GM12872 (cell line): ENCODE measurements around the gene USP3.
A peak's percentile ranks its signal among the peaks of the same experiment; 100 is the strongest.

ENCODE experiments used
- TF ChIP-seq, protein P1 (sequence below): IDR thresholded peaks from 3 replicates; pipeline ENCODE4 v1.5.1; 2011; ENCODE audit warnings: low read depth, mild to moderate bottlenecking, low read length, moderate library complexity; ENCODE audit not compliant: insufficient read depth

The USP3 gene

DNA sequence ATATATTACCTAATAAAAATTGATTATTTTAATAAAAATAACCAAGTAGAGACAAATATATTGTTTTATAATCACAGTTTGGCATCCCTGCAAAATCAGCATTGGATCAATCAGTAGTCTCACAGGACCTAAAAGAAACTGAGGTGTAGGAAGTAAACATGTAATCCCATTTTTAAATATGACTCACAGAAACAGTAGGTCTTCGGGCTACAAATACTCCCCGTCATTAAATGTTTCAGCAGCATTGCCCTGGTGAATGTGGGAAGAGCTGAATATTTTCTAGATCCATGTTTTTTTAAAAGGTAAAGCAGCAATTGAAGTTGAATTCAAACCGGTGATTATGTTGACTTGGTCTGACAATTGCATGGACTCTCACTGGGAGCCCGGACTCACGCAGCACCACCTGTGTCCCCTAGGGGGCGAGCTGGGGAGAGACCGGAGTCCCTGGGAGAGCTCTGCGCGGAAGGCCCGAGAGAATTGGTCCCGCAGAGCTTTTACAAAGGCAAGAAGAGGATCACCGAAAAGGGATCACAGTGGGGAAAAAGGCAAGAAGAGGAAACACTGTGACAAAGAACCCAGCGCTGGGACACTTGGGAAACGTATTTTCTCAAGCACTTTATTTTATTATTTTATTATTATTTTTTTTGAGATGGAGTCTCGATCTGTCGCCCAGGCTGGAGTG lies 17.2 kb upstream of the USP3 start:
- TF ChIP-seq, protein P1, sequence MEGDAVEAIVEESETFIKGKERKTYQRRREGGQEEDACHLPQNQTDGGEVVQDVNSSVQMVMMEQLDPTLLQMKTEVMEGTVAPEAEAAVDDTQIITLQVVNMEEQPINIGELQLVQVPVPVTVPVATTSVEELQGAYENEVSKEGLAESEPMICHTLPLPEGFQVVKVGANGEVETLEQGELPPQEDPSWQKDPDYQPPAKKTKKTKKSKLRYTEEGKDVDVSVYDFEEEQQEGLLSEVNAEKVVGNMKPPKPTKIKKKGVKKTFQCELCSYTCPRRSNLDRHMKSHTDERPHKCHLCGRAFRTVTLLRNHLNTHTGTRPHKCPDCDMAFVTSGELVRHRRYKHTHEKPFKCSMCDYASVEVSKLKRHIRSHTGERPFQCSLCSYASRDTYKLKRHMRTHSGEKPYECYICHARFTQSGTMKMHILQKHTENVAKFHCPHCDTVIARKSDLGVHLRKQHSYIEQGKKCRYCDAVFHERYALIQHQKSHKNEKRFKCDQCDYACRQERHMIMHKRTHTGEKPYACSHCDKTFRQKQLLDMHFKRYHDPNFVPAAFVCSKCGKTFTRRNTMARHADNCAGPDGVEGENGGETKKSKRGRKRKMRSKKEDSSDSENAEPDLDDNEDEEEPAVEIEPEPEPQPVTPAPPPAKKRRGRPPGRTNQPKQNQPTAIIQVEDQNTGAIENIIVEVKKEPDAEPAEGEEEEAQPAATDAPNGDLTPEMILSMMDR = peak; percentile 96

DNA sequence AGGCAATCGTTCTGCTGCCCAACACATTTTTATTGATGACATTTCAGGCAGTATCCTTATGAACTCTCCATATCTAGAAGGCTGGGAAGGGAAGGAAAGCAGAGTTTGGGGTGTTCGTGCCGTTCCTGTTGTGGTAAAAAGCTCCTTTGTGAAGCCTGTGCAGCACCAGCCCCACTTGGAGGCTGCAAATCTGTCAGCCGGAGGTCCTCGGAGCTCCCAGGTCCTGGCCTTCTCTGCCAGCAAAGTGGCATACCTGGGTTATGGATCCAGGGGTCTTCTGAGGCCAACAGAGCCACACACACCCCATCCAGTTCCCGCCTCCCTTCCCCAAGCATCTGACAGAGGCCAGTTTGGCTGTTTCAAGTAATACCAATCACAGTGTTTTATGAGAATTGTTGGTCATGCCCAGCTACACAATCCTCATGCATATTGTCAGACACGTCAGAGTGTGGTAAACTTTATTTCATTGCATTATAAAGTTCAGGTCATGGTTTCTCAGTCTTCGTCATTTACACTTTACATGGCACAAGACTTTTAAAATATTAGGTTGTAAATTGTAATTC lies 15.9 kb upstream of the USP3 start:
- TF ChIP-seq, protein P1 = no peak

DNA sequence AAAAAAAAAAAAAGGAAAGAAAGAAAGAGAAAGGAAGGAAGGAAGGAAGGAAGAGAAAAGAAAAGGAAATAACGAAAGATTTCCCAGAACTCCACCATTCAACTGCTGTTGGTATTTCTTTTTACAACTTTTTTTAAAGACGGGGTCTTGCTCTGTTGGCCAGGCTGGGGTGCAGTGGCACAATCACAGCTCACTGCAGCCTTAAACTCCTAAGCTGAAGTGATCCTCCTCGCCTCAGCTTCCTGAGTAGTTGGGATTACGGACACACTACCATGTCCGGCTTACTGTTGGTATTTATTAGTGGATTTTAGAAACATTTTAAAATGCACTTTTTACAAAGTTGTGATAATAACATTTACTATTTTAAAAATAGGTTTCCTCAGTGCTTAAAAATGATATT lies 15.0 kb upstream of the USP3 start:
- TF ChIP-seq, protein P1 = no peak

DNA sequence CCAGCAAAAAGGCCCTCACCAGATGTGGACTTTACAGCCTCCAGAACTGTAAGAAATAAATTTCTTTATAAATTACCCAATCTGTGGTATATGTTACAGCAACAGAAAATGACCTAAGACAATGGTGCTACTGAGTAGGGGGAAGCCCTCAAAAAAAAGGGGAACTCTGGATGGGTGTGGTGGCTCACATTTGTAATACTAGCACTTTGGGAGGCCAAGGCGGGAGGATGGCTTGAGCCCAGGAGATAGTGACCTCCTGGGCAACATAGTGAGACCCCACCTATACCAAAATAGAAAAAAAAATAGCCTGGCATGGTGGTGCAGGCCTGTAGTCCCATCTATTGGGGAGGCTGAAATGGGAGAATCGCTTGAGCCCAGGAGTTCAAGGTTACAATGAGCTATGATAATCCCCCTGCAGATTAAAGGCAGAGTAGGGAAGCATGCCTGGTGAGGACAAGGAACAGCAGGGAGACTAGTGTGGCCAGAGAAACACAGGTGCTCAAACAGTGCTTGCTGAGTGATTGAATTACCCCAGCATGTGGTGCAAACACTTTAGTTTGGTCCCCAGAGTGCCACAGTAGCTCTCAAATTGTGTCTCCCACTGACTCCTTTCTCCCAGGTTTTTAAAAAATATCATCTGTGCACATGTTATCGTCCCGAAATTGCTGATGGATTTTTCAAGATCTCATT lies 13.9 kb upstream of the USP3 start:
- TF ChIP-seq, protein P1 = no peak

DNA sequence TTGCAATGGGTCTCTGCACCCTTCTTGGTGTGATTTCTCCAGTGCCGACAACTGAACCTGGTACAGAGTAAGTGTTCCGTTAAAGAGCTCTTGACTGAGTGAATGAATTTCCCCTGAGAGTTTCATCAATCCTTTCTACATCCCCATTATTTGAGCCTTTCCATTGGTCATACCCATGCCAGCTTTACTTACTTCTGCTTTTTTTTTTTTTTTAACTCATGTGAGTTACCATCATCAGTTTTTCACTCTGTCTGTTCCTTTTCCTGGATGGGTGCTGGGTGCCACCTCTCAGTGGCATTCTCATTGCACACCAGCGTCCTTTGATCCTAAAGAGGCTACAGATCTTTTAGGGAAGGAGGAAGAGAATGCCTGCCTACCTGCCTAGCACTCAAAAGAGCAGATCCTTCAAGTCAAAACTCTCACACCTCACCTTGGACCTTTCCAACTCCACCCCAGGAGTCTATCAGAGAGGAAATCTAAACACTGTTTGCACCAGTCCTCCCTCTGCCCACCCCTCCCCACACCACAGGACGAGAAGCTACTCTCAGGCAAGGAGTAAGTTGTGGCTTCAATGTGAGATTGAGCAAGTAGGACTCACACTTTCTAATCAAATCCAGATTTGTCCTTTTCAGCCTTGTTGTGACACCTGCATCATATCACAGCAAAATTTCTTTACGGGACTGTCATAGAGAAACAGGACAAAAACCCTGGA lies 13.1 kb upstream of the USP3 start:
- TF ChIP-seq, protein P1 = no peak

DNA sequence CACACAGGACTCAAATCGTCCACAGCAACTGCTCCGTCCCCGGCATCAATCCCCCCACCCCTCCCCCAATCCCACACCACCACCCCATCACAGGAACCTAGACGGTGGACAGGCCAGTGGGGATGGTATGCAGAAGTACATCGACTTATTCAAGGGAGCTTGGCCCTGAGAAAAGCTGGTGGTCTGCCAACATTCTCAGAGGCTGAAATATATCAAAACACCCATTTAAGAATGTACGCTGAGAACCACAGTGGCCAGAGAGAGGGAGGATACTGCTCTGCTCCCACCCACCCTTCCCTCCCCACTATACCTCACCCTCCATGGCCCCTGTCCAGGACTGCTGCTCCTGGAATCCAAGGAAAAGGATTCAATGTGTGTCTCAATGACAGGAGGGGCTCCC lies 12.4 kb upstream of the USP3 start:
- TF ChIP-seq, protein P1 = no peak

DNA sequence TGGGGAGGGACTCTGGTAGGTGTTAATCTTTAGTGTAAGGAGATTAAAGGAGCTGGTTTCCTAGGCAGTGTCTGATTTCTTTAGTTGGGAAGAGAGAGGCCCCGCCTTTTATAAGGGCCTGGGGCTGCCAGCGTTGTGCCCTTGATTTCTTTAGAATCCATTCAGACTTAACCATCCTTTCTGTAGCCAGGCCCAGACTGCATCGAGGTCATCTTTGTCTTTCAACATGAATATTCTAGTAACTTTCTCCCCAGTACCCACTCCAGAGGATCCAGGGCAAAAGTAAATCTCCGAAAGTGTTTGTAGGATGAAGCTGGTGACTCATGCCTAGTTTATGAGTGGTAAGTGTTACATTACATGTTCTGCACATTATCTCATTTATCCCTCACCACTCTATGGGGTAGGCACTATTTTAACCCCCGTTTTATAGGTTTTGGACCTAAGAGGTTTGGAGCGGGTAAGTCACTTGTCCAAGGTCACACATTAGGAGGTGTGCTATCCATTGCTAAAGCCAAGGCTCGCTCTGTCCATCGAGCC lies 11.8 kb upstream of the USP3 start:
- TF ChIP-seq, protein P1 = no peak
